MCF 10A (cell line): ENCODE measurements around the gene ZNF467. TPM values are rescaled to one million over a fixed set of nuclear protein-coding genes. Genes with fewer than 3 reads are reported as not detected.

Source experiments
- Bru-seq: library from RNA; stranded (reverse); fragments of 400-500 nt; gene quantifications from one replicate; lab custom pipeline; 2021; lab: Mats Ljungman, UMichigan
- BruChase-seq, 2 experiments: library from RNA; stranded (reverse); fragments of 400-500 nt; gene quantifications; one replicate each; lab custom pipeline; 2021; lab: Mats Ljungman, UMichigan
- BruUV-seq: library from RNA; stranded (reverse); fragments of 400-500 nt; replicated peaks from 2 replicates; lab custom pipeline; 2021; lab: Mats Ljungman, UMichigan
- CTCF ChIA-PET: fragments of 300-600 bp; sonication (Branson Sonifier 250); formaldehyde crosslinking; extraction: SDS; loops from one replicate; lab custom pipeline; 2021; ENCODE audit warnings: antibody characterized with exemption, inconsistent platforms; lab: Yijun Ruan, JAX
- POLR2A ChIA-PET: fragments of 300-600, 350-650 bp; sonication (Branson Sonifier 250); formaldehyde crosslinking; extraction: SDS; loops from one replicate; lab custom pipeline; 2020; ENCODE audit warnings: antibody characterized with exemption, inconsistent platforms; lab: Yijun Ruan, JAX
- DNase-seq: peaks from one replicate; pipeline ENCODE4 v3.0.0-alpha.2; 2018; ENCODE audit not compliant: unreplicated experiment
- H3K27ac Mint-ChIP-seq: one replicate; pipeline ENCODE4 v1.8.0; 2022; ENCODE audit warnings: mild to moderate bottlenecking, low read depth, mixed read lengths; ENCODE audit not compliant: unreplicated experiment
- H3K27me3 Mint-ChIP-seq: one replicate; pipeline ENCODE4 v1.8.0; 2022; ENCODE audit warnings: mixed read lengths; ENCODE audit not compliant: insufficient read depth, unreplicated experiment
- H3K36me3 Mint-ChIP-seq: one replicate; pipeline ENCODE4 v1.8.0; 2022; ENCODE audit warnings: mild to moderate bottlenecking, moderate library complexity, mixed read lengths; ENCODE audit not compliant: insufficient read depth, unreplicated experiment
- H3K4me1 Mint-ChIP-seq: one replicate; pipeline ENCODE4 v1.8.0; 2022; ENCODE audit warnings: mixed read lengths; ENCODE audit not compliant: insufficient read depth, unreplicated experiment
- H3K4me3 Mint-ChIP-seq: one replicate; pipeline ENCODE4 v1.8.0; 2022; ENCODE audit warnings: mild to moderate bottlenecking, moderate library complexity, mixed read lengths; ENCODE audit not compliant: unreplicated experiment
- H3K9me3 Mint-ChIP-seq: one replicate; pipeline ENCODE4 v1.8.0; 2022; ENCODE audit warnings: mixed read lengths; ENCODE audit not compliant: unreplicated experiment
- intact Hi-C: fragments of 100-400 bp; cut with micrococcal nuclease; formaldehyde crosslinking; loops from 2 replicates; pipeline ENCODE4 v1.14.1; 2022
- long read RNA-seq: library from polyadenylated mRNA; stranded (forward); transcript quantifications from one replicate; pipeline ENCODE4 v2.0.0, GENCODE V29; 2022
- total RNA-seq: library from RNA; stranded (reverse); gene quantifications from 2 replicates; pipeline ENCODE4 v1.2.3, GENCODE V29; 2022
- TF ChIP-seq, protein P1 (sequence below): fragments of 200-600 bp; IDR thresholded peaks from one replicate; pipeline ENCODE4 v1.8.0; 2022; ENCODE audit warnings: antibody characterized with exemption, mild to moderate bottlenecking; ENCODE audit not compliant: unreplicated experiment

ZNF467 gene, protein sequence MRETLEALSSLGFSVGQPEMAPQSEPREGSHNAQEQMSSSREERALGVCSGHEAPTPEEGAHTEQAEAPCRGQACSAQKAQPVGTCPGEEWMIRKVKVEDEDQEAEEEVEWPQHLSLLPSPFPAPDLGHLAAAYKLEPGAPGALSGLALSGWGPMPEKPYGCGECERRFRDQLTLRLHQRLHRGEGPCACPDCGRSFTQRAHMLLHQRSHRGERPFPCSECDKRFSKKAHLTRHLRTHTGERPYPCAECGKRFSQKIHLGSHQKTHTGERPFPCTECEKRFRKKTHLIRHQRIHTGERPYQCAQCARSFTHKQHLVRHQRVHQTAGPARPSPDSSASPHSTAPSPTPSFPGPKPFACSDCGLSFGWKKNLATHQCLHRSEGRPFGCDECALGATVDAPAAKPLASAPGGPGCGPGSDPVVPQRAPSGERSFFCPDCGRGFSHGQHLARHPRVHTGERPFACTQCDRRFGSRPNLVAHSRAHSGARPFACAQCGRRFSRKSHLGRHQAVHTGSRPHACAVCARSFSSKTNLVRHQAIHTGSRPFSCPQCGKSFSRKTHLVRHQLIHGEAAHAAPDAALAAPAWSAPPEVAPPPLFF
- total RNA-seq (3.2 and 3.7 TPM in 2 replicates), Bru-seq, nascent RNA (percentile 28 among the genes with signal in this experiment), BruChase-seq, experiment 1, labeled RNA remaining after a 6-hour chase (percentile 32 among the genes with signal in this experiment), BruChase-seq, experiment 2, labeled RNA remaining after a 2-hour chase (percentile 26 among the genes with signal in this experiment)
- long read RNA-seq, partial matches to known transcripts, result 0 of 2 reads
- long read RNA-seq, other reads (novel, unspliced or antisense), result 1 of 2 reads

DNA sequence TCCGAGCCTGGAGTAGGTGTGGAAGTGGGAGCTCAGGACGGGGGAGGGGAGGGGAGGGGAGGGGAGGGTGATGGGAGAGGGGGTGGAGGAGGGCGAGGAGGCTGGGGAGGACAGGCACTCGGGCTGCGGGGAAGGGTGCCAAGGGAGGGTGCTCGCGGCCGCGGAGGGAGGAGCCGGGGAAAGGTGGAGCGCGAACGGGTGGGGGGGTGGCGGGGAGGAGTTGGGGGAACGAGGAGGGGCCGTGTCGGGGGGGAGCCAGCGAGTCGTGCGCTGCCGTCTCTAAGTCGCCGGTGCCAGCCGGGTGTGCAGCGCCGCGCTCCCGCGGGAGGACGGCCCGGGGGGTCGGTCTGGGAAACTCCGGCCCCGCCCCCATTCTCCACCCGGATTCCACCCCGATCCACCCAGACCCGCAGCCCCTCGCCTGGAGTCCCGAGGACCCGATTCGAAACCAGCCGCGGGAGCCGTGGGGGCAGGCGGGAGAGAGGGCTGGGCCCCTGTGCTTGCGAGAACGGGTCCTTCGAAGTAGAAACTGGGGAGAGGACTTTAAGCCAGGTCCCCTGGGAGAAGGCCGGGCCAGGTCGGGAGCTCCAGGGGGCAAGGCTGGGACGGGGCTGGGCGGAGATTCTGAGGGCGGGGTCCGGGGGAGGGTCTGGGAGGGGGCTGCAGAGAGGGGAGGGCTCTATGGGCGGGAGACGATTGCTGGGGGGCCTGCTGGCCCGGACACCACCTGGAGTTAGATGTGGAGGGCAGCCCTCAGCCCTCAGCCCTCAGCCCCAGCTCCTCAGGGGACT is at the start of gene ZNF467:
Gene ZNF467, minus strand, starts transcription at position 143 of the 791 bp plus-strand sequence. CDS start 2,556 bp downstream, outside the sequence.
- intact Hi-C loops, result no loop called here
- POLR2A ChIA-PET, result no interaction called here

DNA sequence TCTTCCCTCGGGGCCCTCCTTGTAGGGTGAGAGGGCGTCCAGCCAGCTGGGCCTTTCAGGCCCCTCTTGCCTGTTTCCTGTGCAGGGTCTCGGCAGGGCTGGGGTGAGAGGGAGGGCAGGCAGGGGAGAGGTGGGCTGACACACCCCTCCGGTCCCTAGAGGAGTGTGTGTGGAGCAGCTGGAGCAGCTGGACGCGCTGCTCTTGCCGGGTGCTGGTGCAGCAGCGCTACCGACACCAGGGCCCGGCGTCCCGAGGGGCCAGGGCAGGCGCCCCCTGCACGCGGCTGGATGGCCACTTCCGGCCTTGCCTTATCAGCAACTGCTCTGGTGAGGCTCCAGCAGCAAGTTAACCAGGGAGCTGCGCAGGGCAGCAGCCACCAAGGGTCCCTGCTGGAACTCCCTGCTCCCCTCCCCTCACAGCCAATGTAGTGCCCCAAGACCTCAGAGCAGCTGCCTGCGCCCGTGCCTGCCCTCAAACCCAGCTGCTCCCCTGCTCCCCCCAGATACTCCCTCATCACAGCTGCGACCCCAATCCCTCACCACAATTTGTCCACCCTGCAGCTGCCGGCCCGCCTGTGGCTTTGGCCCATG is 49.1 kb upstream of the ZNF467 start:
- BruUV-seq, result no TSS peak
- Mint-ChIP-seq H3K4me3 (no peak overlapping the region), H3K4me1 (no peaks in the 10 kb centered on the region), H3K36me3 (no peaks in the 10 kb centered on the region), H3K9me3 (no peaks in the 10 kb centered on the region), H3K27me3 (no peaks in the 10 kb centered on the region), H3K27ac (no peak overlapping the region)
- intact Hi-C loops, result no loop called here
- TF ChIP-seq, protein P1, sequence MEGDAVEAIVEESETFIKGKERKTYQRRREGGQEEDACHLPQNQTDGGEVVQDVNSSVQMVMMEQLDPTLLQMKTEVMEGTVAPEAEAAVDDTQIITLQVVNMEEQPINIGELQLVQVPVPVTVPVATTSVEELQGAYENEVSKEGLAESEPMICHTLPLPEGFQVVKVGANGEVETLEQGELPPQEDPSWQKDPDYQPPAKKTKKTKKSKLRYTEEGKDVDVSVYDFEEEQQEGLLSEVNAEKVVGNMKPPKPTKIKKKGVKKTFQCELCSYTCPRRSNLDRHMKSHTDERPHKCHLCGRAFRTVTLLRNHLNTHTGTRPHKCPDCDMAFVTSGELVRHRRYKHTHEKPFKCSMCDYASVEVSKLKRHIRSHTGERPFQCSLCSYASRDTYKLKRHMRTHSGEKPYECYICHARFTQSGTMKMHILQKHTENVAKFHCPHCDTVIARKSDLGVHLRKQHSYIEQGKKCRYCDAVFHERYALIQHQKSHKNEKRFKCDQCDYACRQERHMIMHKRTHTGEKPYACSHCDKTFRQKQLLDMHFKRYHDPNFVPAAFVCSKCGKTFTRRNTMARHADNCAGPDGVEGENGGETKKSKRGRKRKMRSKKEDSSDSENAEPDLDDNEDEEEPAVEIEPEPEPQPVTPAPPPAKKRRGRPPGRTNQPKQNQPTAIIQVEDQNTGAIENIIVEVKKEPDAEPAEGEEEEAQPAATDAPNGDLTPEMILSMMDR, result no peak
- ChIA-PET POLR2A (no interaction called here), CTCF (interaction anchor here (0.7 kb wide), 1 partner anchor 14 kb away, joined by 4 read pairs; no protein-coding TSS in a partner anchor)
- DNase-seq, result no peak

More for the DNA sequence above, at the start of gene ZNF467:
- no peaks in the 10 kb centered on the region for H3K27me3 Mint-ChIP-seq
- H3K4me3 Mint-ChIP-seq, result peak within 1 kb of the TSS; percentile 82
- H3K9me3 Mint-ChIP-seq, result no peaks in the 10 kb centered on the region
- TF ChIP-seq, protein P1, result no peak
- peak; percentile 28 for DNase-seq
- CTCF ChIA-PET, result interaction anchor here (0.6 kb wide), 1 partner anchor 20 kb away, joined by 3 read pairs; no protein-coding TSS in a partner anchor
- BruUV-seq, result no TSS peak
- H3K36me3 Mint-ChIP-seq, result no peaks in the 10 kb centered on the region
- H3K4me1 Mint-ChIP-seq, result no peaks in the 10 kb centered on the region
- H3K27ac Mint-ChIP-seq, result peak within 1 kb of the TSS; percentile 66

DNA sequence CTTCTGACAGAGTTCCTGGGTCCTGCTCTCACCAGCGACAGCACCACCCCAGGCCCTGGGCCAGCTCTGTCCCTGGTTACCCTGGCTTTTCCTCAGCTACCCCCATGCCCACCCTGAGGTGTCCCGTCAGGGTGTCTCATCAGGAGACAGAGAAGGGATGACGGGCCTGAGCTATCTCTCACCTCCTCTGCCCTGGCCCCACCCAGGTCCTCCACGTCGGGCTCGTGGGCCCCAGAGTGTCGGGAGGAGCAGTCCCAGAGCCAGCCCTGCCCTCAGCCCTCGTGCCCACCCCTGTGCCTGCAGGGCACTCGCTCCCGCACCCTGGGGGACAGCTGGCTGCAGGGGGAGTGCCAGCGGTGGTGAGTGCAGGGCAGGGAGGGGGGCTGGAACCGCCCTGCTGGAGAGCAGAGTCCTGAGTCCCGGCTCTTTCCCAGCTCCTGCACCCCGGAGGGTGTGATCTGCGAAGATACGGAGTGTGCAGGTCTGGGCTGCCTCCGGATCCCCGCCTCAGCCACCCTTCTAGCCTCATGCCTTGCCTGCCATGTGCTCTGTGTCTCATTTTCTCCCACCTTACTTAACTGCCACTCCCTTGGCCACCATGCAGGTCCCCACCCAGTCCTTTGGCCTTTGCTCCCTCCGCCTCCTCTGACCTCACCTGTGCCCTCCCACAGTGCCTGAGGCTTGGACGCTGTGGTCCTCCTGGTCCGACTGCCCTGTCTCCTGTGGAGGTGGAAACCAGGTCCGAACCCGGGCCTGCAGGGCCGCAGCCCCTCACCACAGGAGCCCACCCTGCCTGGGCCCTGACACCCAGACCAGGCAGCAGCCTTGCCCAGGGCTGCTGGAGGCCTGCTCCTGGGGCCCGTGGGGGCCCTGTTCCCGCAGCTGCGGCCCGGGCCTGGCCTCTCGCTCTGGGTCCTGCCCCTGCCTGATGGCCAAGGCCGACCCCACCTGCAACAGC is 48.1 kb upstream of the ZNF467 start:
- intact Hi-C loops, result no loop called here
- no peak overlapping the region for H3K4me3 Mint-ChIP-seq

More for the DNA sequence above, 48.1 kb upstream of the ZNF467 start:
- CTCF ChIA-PET, result interaction anchor here (2.6 kb wide), 1 partner anchor 15 kb away, joined by 12 read pairs; no protein-coding TSS in a partner anchor
- POLR2A ChIA-PET, result no interaction called here
- no peaks in the 10 kb centered on the region for H3K36me3 Mint-ChIP-seq
- TF ChIP-seq, protein P1, result no peak
- no peak for DNase-seq
- H3K27ac Mint-ChIP-seq, result peak overlapping the region; percentile 8
- no peaks in the 10 kb centered on the region for H3K4me1 Mint-ChIP-seq
- BruUV-seq, result no TSS peak
- no peaks in the 10 kb centered on the region for H3K27me3 Mint-ChIP-seq
- no peaks in the 10 kb centered on the region for H3K9me3 Mint-ChIP-seq
